ENCODE results near the gene MGME1.

MGME1 gene

GRCh38 chr20:17936761-17937732 lies 31.8 kb upstream of the MGME1 start:
- Mint-ChIP-seq H3K9me3 (no peaks in the 10 kb centered on the region), H3K36me3 (no peaks in the 10 kb centered on the region), H3K27me3 (no peaks in the 10 kb centered on the region), H3K4me1 (peaks cover 10% of the 10 kb centered on the region), H3K27ac (no peak overlapping the region), H3K4me3 (no peak overlapping the region)

GRCh38 chr20:17938871-17939619 lies 29.8 kb upstream of the MGME1 start:
- H3K4me1 Mint-ChIP-seq, result peaks cover 10% of the 10 kb centered on the region
- H3K9me3 Mint-ChIP-seq, result no peaks in the 10 kb centered on the region
- H3K36me3 Mint-ChIP-seq, result peaks cover 7% of the 10 kb centered on the region
- H3K27ac Mint-ChIP-seq, result peak overlapping the region; percentile 41
- H3K27me3 Mint-ChIP-seq, result no peaks in the 10 kb centered on the region
- H3K4me3 Mint-ChIP-seq, result no peak overlapping the region

GRCh38 chr20:17939622-17940223 lies 29.1 kb upstream of the MGME1 start:
- peak overlapping the region; percentile 41 for H3K27ac Mint-ChIP-seq
- H3K27me3 Mint-ChIP-seq, result no peaks in the 10 kb centered on the region
- peaks cover 8% of the 10 kb centered on the region for H3K36me3 Mint-ChIP-seq
- no peaks in the 10 kb centered on the region for H3K9me3 Mint-ChIP-seq
- peaks cover 10% of the 10 kb centered on the region for H3K4me1 Mint-ChIP-seq
- no peak overlapping the region for H3K4me3 Mint-ChIP-seq

- Mint-ChIP-seq H3K9me3 (no peaks in the 10 kb centered on the region), H3K27me3 (no peaks in the 10 kb centered on the region), H3K4me3 (no peak overlapping the region), H3K27ac (no peak overlapping the region), H3K4me1 (peaks cover 10% of the 10 kb centered on the region), H3K36me3 (peaks cover 13% of the 10 kb centered on the region)
Observed at GRCh38 chr20:17940224-17940971, 28.4 kb upstream of the MGME1 start.

- H3K36me3 Mint-ChIP-seq, result peaks cover 13% of the 10 kb centered on the region
- H3K27ac Mint-ChIP-seq, result no peak overlapping the region
- H3K4me3 Mint-ChIP-seq, result no peak overlapping the region
- H3K9me3 Mint-ChIP-seq, result no peaks in the 10 kb centered on the region
- H3K27me3 Mint-ChIP-seq, result no peaks in the 10 kb centered on the region
- peaks cover 10% of the 10 kb centered on the region for H3K4me1 Mint-ChIP-seq
Observed at GRCh38 chr20:17941087-17941825, 27.6 kb upstream of the MGME1 start.

- Mint-ChIP-seq H3K27ac (no peak overlapping the region), H3K27me3 (no peaks in the 10 kb centered on the region), H3K4me3 (no peak overlapping the region), H3K4me1 (peaks cover 10% of the 10 kb centered on the region), H3K9me3 (no peaks in the 10 kb centered on the region), H3K36me3 (peaks cover 16% of the 10 kb centered on the region)
Observed at GRCh38 chr20:17941826-17942196, 27.0 kb upstream of the MGME1 start.

GRCh38 chr20:17943343-17943742 lies 25.5 kb upstream of the MGME1 start:
- Mint-ChIP-seq H3K4me1 (peaks cover 10% of the 10 kb centered on the region), H3K36me3 (peaks cover 21% of the 10 kb centered on the region), H3K27ac (peak overlapping the region; percentile 35), H3K27me3 (no peaks in the 10 kb centered on the region), H3K9me3 (no peaks in the 10 kb centered on the region), H3K4me3 (no peak overlapping the region)

GRCh38 chr20:17944854-17945474 lies 23.9 kb upstream of the MGME1 start:
- Mint-ChIP-seq H3K27ac (peak overlapping the region; percentile 33), H3K4me3 (no peak overlapping the region), H3K4me1 (peaks cover under 1% of the 10 kb centered on the region), H3K36me3 (peaks cover 31% of the 10 kb centered on the region), H3K27me3 (no peaks in the 10 kb centered on the region), H3K9me3 (no peaks in the 10 kb centered on the region)

GRCh38 chr20:17946040-17946439 lies 22.8 kb upstream of the MGME1 start:
- H3K36me3 Mint-ChIP-seq, result peaks cover 32% of the 10 kb centered on the region
- H3K9me3 Mint-ChIP-seq, result no peaks in the 10 kb centered on the region
- no peak overlapping the region for H3K4me3 Mint-ChIP-seq
- H3K27me3 Mint-ChIP-seq, result no peaks in the 10 kb centered on the region
- H3K27ac Mint-ChIP-seq, result no peak overlapping the region
- no peaks in the 10 kb centered on the region for H3K4me1 Mint-ChIP-seq

GRCh38 chr20:17946572-17947473 lies 22.0 kb upstream of the MGME1 start:
- Mint-ChIP-seq H3K9me3 (no peaks in the 10 kb centered on the region), H3K4me3 (no peak overlapping the region), H3K4me1 (no peaks in the 10 kb centered on the region), H3K27ac (peak overlapping the region; percentile 46), H3K27me3 (no peaks in the 10 kb centered on the region), H3K36me3 (peaks cover 32% of the 10 kb centered on the region)

- Mint-ChIP-seq H3K36me3 (peaks cover 32% of the 10 kb centered on the region), H3K9me3 (no peaks in the 10 kb centered on the region), H3K27ac (no peak overlapping the region), H3K27me3 (no peaks in the 10 kb centered on the region), H3K4me3 (no peak overlapping the region), H3K4me1 (no peaks in the 10 kb centered on the region)
Observed at GRCh38 chr20:17947474-17947815, 21.4 kb upstream of the MGME1 start.

- Mint-ChIP-seq H3K27ac (no peak overlapping the region), H3K9me3 (no peaks in the 10 kb centered on the region), H3K36me3 (peaks cover 29% of the 10 kb centered on the region), H3K27me3 (no peaks in the 10 kb centered on the region), H3K4me3 (no peak overlapping the region), H3K4me1 (no peaks in the 10 kb centered on the region)
Observed at GRCh38 chr20:17948442-17948841, 20.4 kb upstream of the MGME1 start.

- Mint-ChIP-seq H3K9me3 (no peaks in the 10 kb centered on the region), H3K4me3 (no peak overlapping the region), H3K4me1 (no peaks in the 10 kb centered on the region), H3K36me3 (peaks cover 25% of the 10 kb centered on the region), H3K27ac (no peak overlapping the region), H3K27me3 (no peaks in the 10 kb centered on the region)
Observed at GRCh38 chr20:17949899-17950298, 18.9 kb upstream of the MGME1 start.

- Mint-ChIP-seq H3K9me3 (no peaks in the 10 kb centered on the region), H3K36me3 (peaks cover 29% of the 10 kb centered on the region), H3K4me3 (no peak overlapping the region), H3K27me3 (no peaks in the 10 kb centered on the region), H3K27ac (no peak overlapping the region), H3K4me1 (no peaks in the 10 kb centered on the region)
Observed at GRCh38 chr20:17950670-17951069, 18.1 kb upstream of the MGME1 start.

All from activated naive CD4-positive, alpha-beta T cell treated with anti-CD3 and anti-CD28 coated beads, Interleukin-2, amount 50 U/mL, for 24 hours (primary cell).